Measurements from ENCODE around the gene BPIFB2. TPM values are rescaled to one million over a fixed set of nuclear protein-coding genes. Genes with fewer than 3 reads are reported as not detected.

Gene BPIFB2
- polyA plus RNA-seq, 2 donors, result 0.08 to 0.85 TPM

GRCh38 chr20:33026072-33026778 is 18.7 kb downstream of the BPIFB2 start:
- no peaks in the 10 kb centered on the region for H3K9me3 ChIP-seq (ENCODE audit: control insufficient read depth in 2 of 2, insufficient read depth in 1 of 2, low read depth in 1 of 2, low read length in 1 of 2)
- H3K4me1 ChIP-seq (ENCODE audit: control insufficient read depth in 2 of 2, insufficient read depth in 2 of 2, low read length in 1 of 2), result no peaks in the 10 kb centered on the region
- WGBS, 2 donors, result 60 to 77% methylated on average over 5 of the region's 5 CpGs
- no peak overlapping the region for H3K4me3 ChIP-seq (ENCODE audit: low read depth in 1 of 2, low read length in 2 of 2)
- no peaks in the 10 kb centered on the region for H3K27me3 ChIP-seq (ENCODE audit: control insufficient read depth in 1 of 2, insufficient read depth in 2 of 2, low read length in 2 of 2)
- no peak overlapping the region for H3K27ac ChIP-seq (ENCODE audit: low read depth in 2 of 2, low read length in 1 of 2)
- H3K36me3 ChIP-seq (ENCODE audit: control insufficient read depth in 2 of 2, insufficient read depth in 2 of 2, low read length in 1 of 2), result no peaks in the 10 kb centered on the region

- no peak overlapping the region for H3K4me3 ChIP-seq (ENCODE audit: low read depth in 1 of 2, low read length in 2 of 2)
- WGBS, 2 donors, result 72 to 77% methylated on average over 10 of the region's 10 CpGs
- no peaks in the 10 kb centered on the region for H3K27me3 ChIP-seq (ENCODE audit: control insufficient read depth in 1 of 2, insufficient read depth in 2 of 2, low read length in 2 of 2)
- no peaks in the 10 kb centered on the region for H3K4me1 ChIP-seq (ENCODE audit: control insufficient read depth in 2 of 2, insufficient read depth in 2 of 2, low read length in 1 of 2)
- H3K27ac ChIP-seq (ENCODE audit: low read depth in 2 of 2, low read length in 1 of 2), result no peak overlapping the region
- H3K36me3 ChIP-seq (ENCODE audit: control insufficient read depth in 2 of 2, insufficient read depth in 2 of 2, low read length in 1 of 2), result no peaks in the 10 kb centered on the region
- no peaks in the 10 kb centered on the region for H3K9me3 ChIP-seq (ENCODE audit: control insufficient read depth in 2 of 2, insufficient read depth in 1 of 2, low read depth in 1 of 2, low read length in 1 of 2)
These were observed 19.6 kb downstream of the BPIFB2 start for GRCh38 chr20:33026779-33027759.

GRCh38 chr20:33027769-33028751 is 20.6 kb downstream of the BPIFB2 start:
- Histone ChIP-seq H3K9me3 (ENCODE audit: control insufficient read depth in 2 of 2, insufficient read depth in 1 of 2, low read depth in 1 of 2, low read length in 1 of 2) (no peaks in the 10 kb centered on the region), H3K36me3 (ENCODE audit: control insufficient read depth in 2 of 2, insufficient read depth in 2 of 2, low read length in 1 of 2) (no peaks in the 10 kb centered on the region), H3K4me3 (ENCODE audit: low read depth in 1 of 2, low read length in 2 of 2) (no peak overlapping the region), H3K4me1 (ENCODE audit: control insufficient read depth in 2 of 2, insufficient read depth in 2 of 2, low read length in 1 of 2) (no peaks in the 10 kb centered on the region), H3K27ac (ENCODE audit: low read depth in 2 of 2, low read length in 1 of 2) (no peak overlapping the region), H3K27me3 (ENCODE audit: control insufficient read depth in 1 of 2, insufficient read depth in 2 of 2, low read length in 2 of 2) (no peaks in the 10 kb centered on the region)
- WGBS, 2 donors, result 65 to 77% methylated on average over 12 of the region's 12 CpGs

GRCh38 chr20:33028875-33029274 is 21.4 kb downstream of the BPIFB2 start:
- Histone ChIP-seq H3K27ac (ENCODE audit: low read depth in 2 of 2, low read length in 1 of 2) (no peak overlapping the region), H3K4me1 (ENCODE audit: control insufficient read depth in 2 of 2, insufficient read depth in 2 of 2, low read length in 1 of 2) (no peaks in the 10 kb centered on the region), H3K36me3 (ENCODE audit: control insufficient read depth in 2 of 2, insufficient read depth in 2 of 2, low read length in 1 of 2) (no peaks in the 10 kb centered on the region), H3K4me3 (ENCODE audit: low read depth in 1 of 2, low read length in 2 of 2) (no peak overlapping the region), H3K9me3 (ENCODE audit: control insufficient read depth in 2 of 2, insufficient read depth in 1 of 2, low read depth in 1 of 2, low read length in 1 of 2) (no peaks in the 10 kb centered on the region), H3K27me3 (ENCODE audit: control insufficient read depth in 1 of 2, insufficient read depth in 2 of 2, low read length in 2 of 2) (no peaks in the 10 kb centered on the region)
- WGBS, 2 donors, result 69% methylated on average over 7 of the region's 7 CpGs

GRCh38 chr20:33030076-33030475 is 22.6 kb downstream of the BPIFB2 start:
- Histone ChIP-seq H3K27ac (ENCODE audit: low read depth in 2 of 2, low read length in 1 of 2) (no peak overlapping the region), H3K4me3 (ENCODE audit: low read depth in 1 of 2, low read length in 2 of 2) (no peak overlapping the region), H3K4me1 (ENCODE audit: control insufficient read depth in 2 of 2, insufficient read depth in 2 of 2, low read length in 1 of 2) (no peaks in the 10 kb centered on the region), H3K9me3 (ENCODE audit: control insufficient read depth in 2 of 2, insufficient read depth in 1 of 2, low read depth in 1 of 2, low read length in 1 of 2) (peaks cover 0 to 2% of the 10 kb centered on the region in 2 donors), H3K27me3 (ENCODE audit: control insufficient read depth in 1 of 2, insufficient read depth in 2 of 2, low read length in 2 of 2) (no peaks in the 10 kb centered on the region), H3K36me3 (ENCODE audit: control insufficient read depth in 2 of 2, insufficient read depth in 2 of 2, low read length in 1 of 2) (no peaks in the 10 kb centered on the region)
- WGBS, 2 donors, result 68 to 75% methylated on average over 9 of the region's 9 CpGs

- no peaks in the 10 kb centered on the region for H3K36me3 ChIP-seq (ENCODE audit: control insufficient read depth in 2 of 2, insufficient read depth in 2 of 2, low read length in 1 of 2)
- H3K4me1 ChIP-seq (ENCODE audit: control insufficient read depth in 2 of 2, insufficient read depth in 2 of 2, low read length in 1 of 2), result no peaks in the 10 kb centered on the region
- peaks cover 0 to 2% of the 10 kb centered on the region in 2 donors for H3K9me3 ChIP-seq (ENCODE audit: control insufficient read depth in 2 of 2, insufficient read depth in 1 of 2, low read depth in 1 of 2, low read length in 1 of 2)
- H3K27ac ChIP-seq (ENCODE audit: low read depth in 2 of 2, low read length in 1 of 2), result no peak overlapping the region
- no peaks in the 10 kb centered on the region for H3K27me3 ChIP-seq (ENCODE audit: control insufficient read depth in 1 of 2, insufficient read depth in 2 of 2, low read length in 2 of 2)
- 79 to 82% methylated on average over 6 of the region's 6 CpGs for WGBS, 2 donors
- no peak overlapping the region for H3K4me3 ChIP-seq (ENCODE audit: low read depth in 1 of 2, low read length in 2 of 2)
These were observed 23.1 kb downstream of the BPIFB2 start for GRCh38 chr20:33030569-33030968.

- H3K4me3 ChIP-seq (ENCODE audit: low read depth in 1 of 2, low read length in 2 of 2), result no peak within 1 kb of the TSS
- WGBS, 2 donors, result 87 to 89% methylated on average over 10 of the region's 10 CpGs
- H3K27me3 ChIP-seq (ENCODE audit: control insufficient read depth in 1 of 2, insufficient read depth in 2 of 2, low read length in 2 of 2), result no peaks in the 10 kb centered on the region
- H3K9me3 ChIP-seq (ENCODE audit: control insufficient read depth in 2 of 2, insufficient read depth in 1 of 2, low read depth in 1 of 2, low read length in 1 of 2), result peaks cover 0 to 2% of the 10 kb centered on the region in 2 donors
- H3K36me3 ChIP-seq (ENCODE audit: control insufficient read depth in 2 of 2, insufficient read depth in 2 of 2, low read length in 1 of 2), result no peaks in the 10 kb centered on the region
- no peak within 1 kb of the TSS for H3K27ac ChIP-seq (ENCODE audit: low read depth in 2 of 2, low read length in 1 of 2)
- no peaks in the 10 kb centered on the region for H3K4me1 ChIP-seq (ENCODE audit: control insufficient read depth in 2 of 2, insufficient read depth in 2 of 2, low read length in 1 of 2)
These were observed 24.0 kb downstream of the BPIFB2 start, which contains the start of gene BPIFB6 for GRCh38 chr20:33031531-33031930. BPIFB6 (plus strand) TSS chr20:33031648; CDS start chr20:33031648, 0 bp downstream.

GRCh38 chr20:33032555-33032954 is 25.1 kb downstream of the BPIFB2 start:
- WGBS, 2 donors, result 75 to 79% methylated on average over 6 of the region's 6 CpGs
- no peaks in the 10 kb centered on the region for H3K27me3 ChIP-seq (ENCODE audit: control insufficient read depth in 1 of 2, insufficient read depth in 2 of 2, low read length in 2 of 2)

GRCh38 chr20:33033381-33033780 is 25.9 kb downstream of the BPIFB2 start:
- Histone ChIP-seq H3K27me3 (ENCODE audit: control insufficient read depth in 1 of 2, insufficient read depth in 2 of 2, low read length in 2 of 2) (no peaks in the 10 kb centered on the region), H3K4me1 (ENCODE audit: control insufficient read depth in 2 of 2, insufficient read depth in 2 of 2, low read length in 1 of 2) (no peaks in the 10 kb centered on the region), H3K36me3 (ENCODE audit: control insufficient read depth in 2 of 2, insufficient read depth in 2 of 2, low read length in 1 of 2) (no peaks in the 10 kb centered on the region), H3K27ac (ENCODE audit: low read depth in 2 of 2, low read length in 1 of 2) (no peak overlapping the region), H3K9me3 (ENCODE audit: control insufficient read depth in 2 of 2, insufficient read depth in 1 of 2, low read depth in 1 of 2, low read length in 1 of 2) (peaks cover 0 to 2% of the 10 kb centered on the region in 2 donors), H3K4me3 (ENCODE audit: low read depth in 1 of 2, low read length in 2 of 2) (no peak overlapping the region)
- WGBS, 2 donors, result 60 to 71% methylated on average over 5 of the region's 5 CpGs

More at GRCh38 chr20:33032555-33032954, 25.1 kb downstream of the BPIFB2 start:
- Histone ChIP-seq H3K9me3 (ENCODE audit: control insufficient read depth in 2 of 2, insufficient read depth in 1 of 2, low read depth in 1 of 2, low read length in 1 of 2) (peaks cover 0 to 2% of the 10 kb centered on the region in 2 donors), H3K4me1 (ENCODE audit: control insufficient read depth in 2 of 2, insufficient read depth in 2 of 2, low read length in 1 of 2) (no peaks in the 10 kb centered on the region), H3K4me3 (ENCODE audit: low read depth in 1 of 2, low read length in 2 of 2) (no peak overlapping the region), H3K27ac (ENCODE audit: low read depth in 2 of 2, low read length in 1 of 2) (no peak overlapping the region), H3K36me3 (ENCODE audit: control insufficient read depth in 2 of 2, insufficient read depth in 2 of 2, low read length in 1 of 2) (no peaks in the 10 kb centered on the region)

Measured in esophagus (tissue), 2 donors.